HepG2 (cell line): ENCODE results near the gene PGA3. TPM values are rescaled to one million over a fixed set of nuclear protein-coding genes. Genes with fewer than 3 reads are reported as not detected.
A peak's percentile ranks its signal among the peaks of the same experiment; 100 is the strongest.

Experiments
- ATAC-seq: fragments of 200-7000 bp; cut with Tn5 transposase; 3 replicates; pipeline ENCODE4 v1.9.1; 2020; ENCODE audit warnings: mild to moderate bottlenecking, moderate library complexity
- BruUV-seq: library from RNA; stranded (reverse); fragments of 400-500 nt; replicated peaks from 2 replicates; lab custom pipeline; 2021; lab: Mats Ljungman, UMichigan
- CTCF ChIA-PET: fragments of 300-600 bp; formaldehyde crosslinking; extraction: SDS; loops from one replicate; lab custom pipeline; 2021; ENCODE audit warnings: low total read pairs, inconsistent platforms, low intra/inter-chr PET ratio; lab: Yijun Ruan, JAX
- POLR2A ChIA-PET: fragments of 350-600 bp; sonication (Branson Sonifier 250); formaldehyde crosslinking; loops from one replicate; lab custom pipeline; 2020; ENCODE audit warnings: antibody characterized with exemption, inconsistent platforms; lab: Yijun Ruan, JAX
- DNase-seq: peaks from one replicate; pipeline ENCODE4 v3.0.0-alpha.2; 2015; ENCODE audit warnings: low spot score
- FAIRE-seq: peaks from 3 replicates; lab custom pipeline; 2011; peaks lifted over from hg19 to GRCh38; lab: Jason Lieb, UNC
- H2AFZ ChIP-seq: one replicate; pipeline ENCODE4 v1.6.1; 2011; ENCODE audit warnings: low read length, inconsistent platforms
- H3K27ac ChIP-seq: fragments of 300-600 bp; 3 replicates; pipeline ENCODE4 v1.8.0; 2011; ENCODE audit warnings: mixed run types, mild to moderate bottlenecking, mixed read lengths, low read length, inconsistent platforms; ENCODE audit not compliant: insufficient read depth; ENCODE audit errors: extremely low read length
- H3K27me3 ChIP-seq, 2 experiments: fragments of 200-600 bp in 1 of 2; 2 replicates in 1 of 2; 3 replicates in 1 of 2; pipeline versions ENCODE4 v1.6.0 to v1.8.0; 2011; ENCODE audit warnings: low read length in 2 of 2, mild to moderate bottlenecking in 2 of 2, moderate library complexity in 2 of 2, inconsistent platforms in 1 of 2; ENCODE audit not compliant: insufficient read depth in 2 of 2, control insufficient read depth in 1 of 2
- H3K36me3 ChIP-seq, 2 experiments: fragments of 200-600 bp in 1 of 2; replicated peaks in 1 of 2; 2 replicates in 1 of 2; 3 replicates in 1 of 2; pipeline versions ENCODE4 v1.5.1 to v1.8.0; 2011; ENCODE audit warnings: low read length in 2 of 2, inconsistent platforms in 1 of 2; ENCODE audit not compliant: insufficient read depth in 2 of 2, control insufficient read depth in 1 of 2
- H3K4me1 ChIP-seq: 2 replicates; pipeline ENCODE4 v1.5.1; 2012; ENCODE audit warnings: low read length, inconsistent platforms; ENCODE audit not compliant: insufficient read depth
- H3K4me2 ChIP-seq: 2 replicates; pipeline ENCODE4 v1.6.0; 2011; ENCODE audit warnings: low read depth, low read length, inconsistent platforms
- H3K4me3 ChIP-seq, 3 experiments: fragments of 200-600 bp in 1 of 3; sonication (generic), shearing (Covaris generic) in 1 of 3; replicated peaks in 1 of 3; 2 replicates each; pipeline ENCODE4 v1.5.1; 2011 to 2016; ENCODE audit warnings: low read length in 3 of 3, inconsistent platforms in 2 of 3, low read depth in 2 of 3, mild to moderate bottlenecking in 2 of 3, control low read depth in 1 of 3, mixed read lengths in 1 of 3; ENCODE audit not compliant: insufficient read depth in 1 of 3
- H3K79me2 ChIP-seq: one replicate; pipeline ENCODE4 v1.6.1; 2011; ENCODE audit warnings: low read length, inconsistent platforms; ENCODE audit not compliant: insufficient read depth
- H3K9ac ChIP-seq: 2 replicates; pipeline ENCODE4 v1.6.0; 2011; ENCODE audit warnings: mild to moderate bottlenecking, low read depth, low read length, inconsistent platforms; ENCODE audit not compliant: insufficient read depth
- H3K9me3 ChIP-seq: 2 replicates; pipeline ENCODE4 v1.5.1; 2012; ENCODE audit warnings: mild to moderate bottlenecking, low read length
- H4K20me1 ChIP-seq: 2 replicates; pipeline ENCODE4 v1.6.0; 2011; ENCODE audit warnings: inconsistent platforms, mild to moderate bottlenecking, low read length, moderate library complexity; ENCODE audit not compliant: insufficient read depth
- ARNT ChIP-seq: fragments of 450-650 bp; IDR thresholded peaks from 2 replicates; pipeline ENCODE4 v1.6.1; 2017
- ATM ChIP-seq: fragments of 450-650 bp; IDR thresholded peaks from 2 replicates; pipeline ENCODE4 v1.7.1; 2017; ENCODE audit warnings: mild to moderate bottlenecking, borderline replicate concordance
- HNRNPUL1 ChIP-seq: fragments of 200-400 bp; formaldehyde crosslinking; IDR thresholded peaks from 2 replicates; pipeline ENCODE4 v1.6.1; 2017; ENCODE audit warnings: low read depth, mild to moderate bottlenecking, low read length, moderate library complexity
- JDP2 ChIP-seq: sonication (generic); formaldehyde crosslinking; IDR thresholded peaks from 2 replicates; pipeline ENCODE4 v1.8.1; 2022; ENCODE audit warnings: missing genetic modification reagents, borderline replicate concordance
- MYNN ChIP-seq: sonication (generic); formaldehyde crosslinking; IDR thresholded peaks from 2 replicates; pipeline ENCODE4 v1.4.0; 2020; ENCODE audit warnings: mild to moderate bottlenecking, low read depth, missing genetic modification reagents
- NR1H2 ChIP-seq: sonication (generic); formaldehyde crosslinking; IDR thresholded peaks from 2 replicates; pipeline ENCODE4 v1.8.1; 2022; ENCODE audit warnings: low read depth, missing genetic modification reagents, borderline replicate concordance
- TBP ChIP-seq: sonication (generic); formaldehyde crosslinking; IDR thresholded peaks from 2 replicates; pipeline ENCODE4 v1.5.0; 2020; ENCODE audit warnings: missing genetic modification reagents
- ZBTB21 ChIP-seq: sonication (generic); formaldehyde crosslinking; IDR thresholded peaks from 2 replicates; pipeline ENCODE4 v1.4.0; 2020; ENCODE audit warnings: missing genetic modification reagents
- ZFYVE20 ChIP-seq: sonication (generic); formaldehyde crosslinking; IDR thresholded peaks from 2 replicates; pipeline ENCODE4 v1.8.0; 2023; ENCODE audit warnings: low read depth, mild to moderate bottlenecking, moderate library complexity, missing genetic modification reagents, borderline replicate concordance
- ZNF781 ChIP-seq: sonication (generic); formaldehyde crosslinking; IDR thresholded peaks from 2 replicates; pipeline ENCODE4 v1.5.1; 2020; ENCODE audit warnings: borderline replicate concordance, mild to moderate bottlenecking, missing genetic modification reagents; ENCODE audit errors: not compliant biosample characterization
- WGBS: methylation state at CpG from one replicate; pipeline ENCODE4 v1.1.6; 2017; ENCODE audit warnings: low lambda C conversion rate; 5-methylcytosine and 5-hydroxymethylcytosine counted together
- in situ Hi-C: cut with HindIII; loops from 2 replicates; pipeline ENCODE4 v1.10.0; 2017; ENCODE audit warnings: low pct_unique_long_range_greater_than_20kb; ENCODE audit not compliant: extremely low pct_ligation_motif_present
- intact Hi-C: fragments of 100-400 bp; cut with micrococcal nuclease; formaldehyde crosslinking; loops from one replicate; pipeline ENCODE4 v1.10.0; 2022; ENCODE audit not compliant: unreplicated experiment
- polyA plus RNA-seq, 8 experiments: library from polyadenylated mRNA; depleted of rRNA in 3 of 8; stranded (reverse) in 7 of 8; unstranded in 1 of 8; fragments of >200 nt; fragmentation: Illumina TruSeq in 4 of 8; extraction: Trizol in 4 of 8; gene quantifications; 2 replicates each; pipeline versions ENCODE4 v1.2.1 to v1.2.3, GENCODE V29; 2011 to 2016; ENCODE audit warnings: low read depth in 4 of 8, missing spikeins in 1 of 8, mixed read lengths in 1 of 8; ENCODE audit not compliant: insufficient read depth in 1 of 8
- total RNA-seq, 5 experiments: library from RNA; depleted of rRNA; stranded (reverse); fragments of >200 nt; fragmentation: Illumina TruSeq; extraction: Trizol; gene quantifications; 2 replicates each; pipeline ENCODE4 v1.2.3, GENCODE V29; 2016; ENCODE audit warnings: low read depth in 1 of 5
- TF ChIP-seq, protein P1 (sequence below): sonication (generic); IDR thresholded peaks from 2 replicates; pipeline ENCODE4 v1.6.1; 2016; ENCODE audit warnings: low read depth, borderline replicate concordance
- TF ChIP-seq, protein P2 (sequence below): sonication (generic); formaldehyde crosslinking; IDR thresholded peaks from 2 replicates; pipeline ENCODE4 v1.4.0; 2020; ENCODE audit warnings: missing genetic modification reagents
- TF ChIP-seq, protein P3 (sequence below): sonication (generic); formaldehyde crosslinking; IDR thresholded peaks from 2 replicates; pipeline ENCODE4 v1.4.0; 2020; ENCODE audit warnings: low read depth, mild to moderate bottlenecking, missing genetic modification reagents

PGA3 gene
- total and polyA plus RNA-seq, 2 of the 13 experiments (the other 11 are each of a cell fraction or from before 2014, with no cell fraction given) = not detected

DNA sequence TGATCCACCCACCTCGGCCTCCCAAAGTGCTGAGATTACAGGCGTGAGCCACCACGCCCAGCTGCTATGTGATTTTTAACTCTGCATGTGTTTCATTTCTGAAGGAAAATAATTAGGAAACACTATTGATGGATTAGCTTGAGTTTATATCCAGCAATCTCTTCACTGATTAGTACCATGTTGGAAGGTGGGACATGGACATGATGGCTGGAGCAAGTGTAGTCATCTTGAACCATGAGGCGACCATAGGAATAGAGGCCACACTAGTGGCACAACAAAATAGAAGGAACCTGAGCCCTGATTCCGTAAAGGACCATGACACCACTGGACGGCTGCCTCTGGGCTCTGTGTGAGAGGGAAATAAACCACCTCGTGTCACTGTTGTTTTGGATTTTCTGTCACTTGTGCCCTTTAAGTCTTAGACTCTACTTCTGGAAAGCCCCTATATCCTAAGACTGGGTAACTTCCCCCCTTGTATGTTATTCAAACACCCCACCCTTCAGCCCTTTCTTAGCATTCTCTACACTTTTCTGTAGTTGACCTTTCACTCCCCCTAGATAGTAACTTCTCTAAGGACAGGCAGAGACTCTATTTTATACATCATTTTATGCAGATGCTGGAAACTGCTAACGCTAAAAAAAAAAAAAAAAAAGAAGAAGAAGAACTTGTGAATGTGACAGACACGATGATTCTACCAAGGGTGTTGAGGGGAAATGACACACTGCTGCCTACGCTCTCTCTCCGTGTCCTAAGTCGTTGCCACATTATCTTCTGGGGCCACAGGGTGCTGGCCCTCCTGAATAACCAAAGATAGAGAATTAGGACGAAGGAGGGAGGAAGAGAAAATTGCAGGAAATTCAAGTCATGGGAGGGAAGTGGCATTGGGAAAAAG is 39.4 kb upstream of the PGA3 start:
- no peak for FAIRE-seq
- no peak for ATAC-seq
- TF ChIP-seq MYNN (no peak), ATM (no peak)
- Histone ChIP-seq H3K79me2 (peaks cover 13% of the 10 kb centered on the region), H3K27ac (peak overlapping the region; percentile 48), H3K9me3 (no peaks in the 10 kb centered on the region), H3K36me3 (no peaks in the 10 kb centered on the region), H4K20me1 (no peaks in the 10 kb centered on the region), H3K4me2 (peak overlapping the region; percentile 79), H3K4me1 (peaks cover 59% of the 10 kb centered on the region), H3K27me3 (no peaks in the 10 kb centered on the region; a peak in 1 of 5 replicates), H3K9ac (no peak overlapping the region; the same call in 1 of the 2 replicates), H3K4me3 (no peak overlapping the region), H2AFZ (no peak overlapping the region)
- POLR2A ChIA-PET = no interaction called here
- WGBS = 65% methylated on average over 10 of the region's 13 CpGs
- BruUV-seq = no TSS peak
- DNase-seq = no peak
- CTCF ChIA-PET = no interaction called here
- in situ Hi-C loops = no loop called here
- intact Hi-C loops = no loop called here

DNA sequence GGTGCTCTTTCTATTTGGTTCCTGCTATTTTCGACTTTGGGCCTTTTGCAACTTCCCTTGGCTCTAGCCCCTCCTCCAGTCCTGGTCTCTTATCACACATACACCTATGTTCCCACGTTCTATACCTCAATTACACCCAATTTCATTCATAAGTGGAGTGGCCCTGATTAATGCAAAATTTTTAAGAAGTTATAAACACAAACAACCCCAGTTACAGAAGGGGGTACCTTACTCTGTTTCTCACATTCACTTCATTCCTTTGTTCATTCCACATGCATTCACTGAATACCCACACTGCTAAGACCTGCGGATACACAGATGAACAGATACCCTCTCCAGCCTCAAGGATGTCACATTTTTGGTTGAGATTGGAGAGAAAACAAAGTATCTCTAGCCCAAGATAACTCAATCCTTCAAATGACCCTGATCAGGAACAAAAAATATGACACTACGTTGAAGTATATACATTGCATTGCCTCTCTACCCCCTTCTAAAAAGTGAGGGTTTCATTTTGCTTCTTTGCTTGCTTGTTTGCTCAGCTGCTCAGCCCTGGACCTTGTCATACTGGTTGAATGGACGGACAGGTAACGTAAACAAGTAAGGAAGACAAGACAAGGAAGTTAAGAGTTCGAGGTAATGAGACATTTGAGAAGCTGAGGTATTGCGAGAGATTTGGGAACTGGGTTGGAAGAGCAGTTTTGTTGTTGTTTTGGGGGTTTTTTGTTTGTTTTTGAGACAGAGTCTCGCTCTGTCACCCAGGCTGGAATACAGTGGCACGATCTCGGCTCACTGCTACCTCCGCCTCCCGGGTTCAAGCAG is 38.5 kb upstream of the PGA3 start:
- ChIA-PET POLR2A (no interaction called here), CTCF (no interaction called here)
- in situ Hi-C loops (no loop called here), intact Hi-C loops (no loop called here)
- Histone ChIP-seq H4K20me1 (no peaks in the 10 kb centered on the region), H3K4me3 (peak overlapping the region; percentile 11 to 53 (median 35); a peak in 5 of 6 replicates), H3K79me2 (peaks cover 8% of the 10 kb centered on the region), H3K36me3 (no peaks in the 10 kb centered on the region), H3K27ac (peak overlapping the region; percentile 48), H3K9ac (peak overlapping the region; percentile 10), H3K4me1 (peaks cover 51% of the 10 kb centered on the region), H3K4me2 (peak overlapping the region; percentile 79), H3K27me3 (peaks cover 0 to 3% of the 10 kb centered on the region in 2 experiments; a peak in 1 of 5 replicates), H2AFZ (peak overlapping the region; percentile 84), H3K9me3 (no peaks in the 10 kb centered on the region)
- peak; percentile 48 for FAIRE-seq
- DNase-seq = no peak
- BruUV-seq = no TSS peak
- 12% methylated on average over 13 of the region's 13 CpGs for whole genome bisulfite sequencing
- ATAC-seq = no peak
- TF ChIP-seq NR1H2 = no peak
- no peak for TF ChIP-seq ZBTB21
- TF ChIP-seq TBP (CRISPR knock-in tag) = no peak
- TF ChIP-seq JDP2 (CRISPR knock-in tag) = no peak
- TF ChIP-seq ZNF781 = no peak
- TF ChIP-seq ZFYVE20 (CRISPR knock-in tag) = no peak
- TF ChIP-seq, protein P1, sequence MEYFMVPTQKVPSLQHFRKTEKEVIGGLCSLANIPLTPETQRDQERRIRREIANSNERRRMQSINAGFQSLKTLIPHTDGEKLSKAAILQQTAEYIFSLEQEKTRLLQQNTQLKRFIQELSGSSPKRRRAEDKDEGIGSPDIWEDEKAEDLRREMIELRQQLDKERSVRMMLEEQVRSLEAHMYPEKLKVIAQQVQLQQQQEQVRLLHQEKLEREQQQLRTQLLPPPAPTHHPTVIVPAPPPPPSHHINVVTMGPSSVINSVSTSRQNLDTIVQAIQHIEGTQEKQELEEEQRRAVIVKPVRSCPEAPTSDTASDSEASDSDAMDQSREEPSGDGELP = peak; percentile 97
- TF ChIP-seq HNRNPUL1 = no peak
- no peak for TF ChIP-seq ARNT
- TF ChIP-seq, protein P2, sequence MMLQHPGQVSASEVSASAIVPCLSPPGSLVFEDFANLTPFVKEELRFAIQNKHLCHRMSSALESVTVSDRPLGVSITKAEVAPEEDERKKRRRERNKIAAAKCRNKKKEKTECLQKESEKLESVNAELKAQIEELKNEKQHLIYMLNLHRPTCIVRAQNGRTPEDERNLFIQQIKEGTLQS (CRISPR knock-in tag) = no peak
- TF ChIP-seq, protein P3, sequence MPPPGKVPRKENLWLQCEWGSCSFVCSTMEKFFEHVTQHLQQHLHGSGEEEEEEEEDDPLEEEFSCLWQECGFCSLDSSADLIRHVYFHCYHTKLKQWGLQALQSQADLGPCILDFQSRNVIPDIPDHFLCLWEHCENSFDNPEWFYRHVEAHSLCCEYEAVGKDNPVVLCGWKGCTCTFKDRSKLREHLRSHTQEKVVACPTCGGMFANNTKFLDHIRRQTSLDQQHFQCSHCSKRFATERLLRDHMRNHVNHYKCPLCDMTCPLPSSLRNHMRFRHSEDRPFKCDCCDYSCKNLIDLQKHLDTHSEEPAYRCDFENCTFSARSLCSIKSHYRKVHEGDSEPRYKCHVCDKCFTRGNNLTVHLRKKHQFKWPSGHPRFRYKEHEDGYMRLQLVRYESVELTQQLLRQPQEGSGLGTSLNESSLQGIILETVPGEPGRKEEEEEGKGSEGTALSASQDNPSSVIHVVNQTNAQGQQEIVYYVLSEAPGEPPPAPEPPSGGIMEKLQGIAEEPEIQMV (CRISPR knock-in tag) = no peak
